GM12878 (cell line): Measurements from ENCODE around the gene CELSR1. TPM values are rescaled to one million over a fixed set of nuclear protein-coding genes. Genes with fewer than 3 reads are reported as not detected.
A peak's percentile ranks its signal among the peaks of the same experiment; 100 is the strongest.

Experiments
- ATAC-seq: fragments of 200-7000 bp; cut with Tn5 transposase; 3 replicates; pipeline ENCODE4 v1.9.1; 2020; ENCODE audit warnings: mild to moderate bottlenecking, moderate library complexity
- BruUV-seq: library from RNA; stranded (reverse); fragments of 400-500 nt; replicated peaks from 2 replicates; lab custom pipeline; 2021; lab: Mats Ljungman, UMichigan
- CTCF ChIA-PET: fragments of 300-600 bp; sonication (Branson Sonifier 250); formaldehyde crosslinking; extraction: SDS; loops from one replicate; lab custom pipeline; 2021; ENCODE audit warnings: inconsistent platforms; lab: Yijun Ruan, JAX
- POLR2A ChIA-PET: fragments of 350-600 bp; formaldehyde crosslinking; extraction: SDS; loops from one replicate; lab custom pipeline; 2021; ENCODE audit warnings: inconsistent platforms; lab: Charles Lee
- RAD21 ChIA-PET: fragments of 300-600 bp; sonication (Branson Sonifier 250); formaldehyde crosslinking; loops from one replicate; lab custom pipeline; 2023; ENCODE audit warnings: antibody characterized with exemption; ENCODE audit not compliant: unreplicated experiment; lab: Charles Lee
- SMC1A ChIA-PET: fragments of 300-600 bp; sonication (Branson Sonifier 250); formaldehyde crosslinking; loops from one replicate; lab custom pipeline; 2023; ENCODE audit not compliant: unreplicated experiment, uncharacterized antibody; lab: Charles Lee
- DNase-seq: peaks from one replicate; pipeline ENCODE4 v3.0.0-alpha.2; 2011; ENCODE audit warnings: low read depth, low spot score
- FAIRE-seq: peaks from 3 replicates; lab custom pipeline; 2011; peaks lifted over from hg19 to GRCh38; lab: Jason Lieb, UNC
- H2AFZ ChIP-seq: 2 replicates; pipeline ENCODE4 v1.6.0; 2011; ENCODE audit warnings: low read depth, low read length, control low read depth; ENCODE audit not compliant: control insufficient read depth
- H3K27ac ChIP-seq: 2 replicates; pipeline ENCODE4 v1.5.1; 2011; ENCODE audit warnings: control low read depth; ENCODE audit not compliant: control insufficient read depth, insufficient read depth
- H3K27me3 ChIP-seq, 2 experiments: replicated peaks in 1 of 2; 2 replicates each; pipeline versions ENCODE4 v1.6.0 to v1.6.1; 2011; ENCODE audit warnings: low read length in 1 of 2; ENCODE audit not compliant: control insufficient read depth in 2 of 2, insufficient read depth in 2 of 2
- H3K36me3 ChIP-seq, 2 experiments: 2 replicates each; pipeline ENCODE4 v1.5.1; 2011; ENCODE audit warnings: low read length in 1 of 2; ENCODE audit not compliant: control insufficient read depth in 2 of 2, insufficient read depth in 2 of 2
- H3K4me1 ChIP-seq: 2 replicates; pipeline ENCODE4 v1.6.1; 2011; ENCODE audit warnings: mild to moderate bottlenecking, low read length, moderate library complexity, mixed read lengths; ENCODE audit not compliant: control insufficient read depth, insufficient read depth
- H3K4me2 ChIP-seq: 2 replicates; pipeline ENCODE4 v1.6.0; 2011; ENCODE audit warnings: control low read depth; ENCODE audit not compliant: control insufficient read depth, insufficient read depth
- H3K4me3 ChIP-seq: fragments of 200-600 bp; sonication (generic); 2 replicates; pipeline ENCODE4 v1.5.1; 2016
- H3K79me2 ChIP-seq: 2 replicates; pipeline ENCODE4 v1.6.0; 2011; ENCODE audit warnings: low read length; ENCODE audit not compliant: control insufficient read depth, insufficient read depth
- H3K9ac ChIP-seq: 2 replicates; pipeline ENCODE4 v1.8.0; 2011; ENCODE audit warnings: low read length, control low read depth, mixed read lengths; ENCODE audit not compliant: control insufficient read depth, insufficient read depth
- H3K9me3 ChIP-seq: replicated peaks from 3 replicates; pipeline ENCODE4 v1.5.1; 2011; ENCODE audit warnings: mild to moderate bottlenecking, low read length; ENCODE audit not compliant: control insufficient read depth, insufficient read depth
- H4K20me1 ChIP-seq: 2 replicates; pipeline ENCODE4 v1.6.0; 2011; ENCODE audit not compliant: control insufficient read depth, insufficient read depth
- ASH2L ChIP-seq: fragments of 300-600, 200-600 bp; sonication (generic); IDR thresholded peaks from 2 replicates; pipeline ENCODE4 v1.6.1; 2017; ENCODE audit warnings: low read depth, mild to moderate bottlenecking, borderline replicate concordance
- CBX5 ChIP-seq: sonication (generic); IDR thresholded peaks from 2 replicates; pipeline ENCODE4 v1.6.1; 2016; ENCODE audit warnings: low read depth, moderate library complexity, mild to moderate bottlenecking, inconsistent platforms
- FOS ChIP-seq: IDR thresholded peaks from 3 replicates; pipeline ENCODE4 v1.6.1; 2011; ENCODE audit warnings: borderline replicate concordance; ENCODE audit not compliant: insufficient read length; ENCODE audit errors: extremely low read depth
- FOXM1 ChIP-seq: IDR thresholded peaks from 2 replicates; pipeline ENCODE4 v1.6.1; 2012; ENCODE audit warnings: low read depth, mild to moderate bottlenecking, inconsistent platforms, low read length, moderate library complexity
- KAT2A ChIP-seq: conservative IDR thresholded peaks from 2 replicates; pipeline ENCODE4 v1.6.1; 2011; ENCODE audit warnings: low read depth, low read length; ENCODE audit not compliant: control insufficient read depth
- SREBF1 ChIP-seq: IDR thresholded peaks from 2 replicates; pipeline ENCODE4 v1.6.1; 2012; ENCODE audit warnings: mild to moderate bottlenecking, low read length
- SREBF2 ChIP-seq: IDR thresholded peaks from 2 replicates; pipeline ENCODE4 v1.6.1; 2012; ENCODE audit warnings: mild to moderate bottlenecking, low read length
- SUPT20H ChIP-seq: IDR thresholded peaks from 2 replicates; pipeline ENCODE4 v1.6.1; 2011; ENCODE audit warnings: low read depth, mild to moderate bottlenecking, low read length, moderate library complexity, borderline replicate concordance; ENCODE audit not compliant: control insufficient read depth
- TBL1XR1 ChIP-seq: IDR thresholded peaks from 2 replicates; pipeline ENCODE4 v1.6.1; 2012; ENCODE audit warnings: low read depth, low read length, improper control_type of control experiment
- ZNF217 ChIP-seq: fragments of 450-650 bp; IDR thresholded peaks from 2 replicates; pipeline ENCODE4 v1.6.1; 2017; ENCODE audit warnings: antibody characterized with exemption, mild to moderate bottlenecking
- WGBS: methylation state at CpG from one replicate; pipeline ENCODE4 v1.1.6; 2016; ENCODE audit warnings: low lambda C conversion rate; ENCODE audit not compliant: insufficient replicate concordance, insufficient coverage; ENCODE audit errors: missing lambda C conversion rate; 5-methylcytosine and 5-hydroxymethylcytosine counted together
- in situ Hi-C: fragments of 300-500 bp; cut with MboI; formaldehyde crosslinking; loops from 9 replicates; pipeline ENCODE4 v1.14.3; 2018; ENCODE audit warnings: mixed read lengths
- intact Hi-C: fragments of 100-400 bp; cut with micrococcal nuclease; formaldehyde crosslinking; loops from one replicate; pipeline ENCODE4 v1.14.2; 2022; ENCODE audit not compliant: unreplicated experiment
- polyA plus RNA-seq, 11 experiments: library from polyadenylated mRNA; depleted of rRNA in 4 of 11; unstranded in 6 of 11; stranded (reverse) in 5 of 11; fragments of >200 nt; fragmentation: Nextera tagmentation in 4 of 11; fragmentation: Illumina TruSeq in 1 of 11; extraction: Ambion mirVana in 4 of 11; extraction: Trizol in 1 of 11; gene quantifications; 1 replicate in 1 of 11; 2 replicates in 10 of 11; pipeline versions ENCODE4 v1.2.1 to v1.2.3, GENCODE V29; 2011 to 2016; ENCODE audit warnings: inconsistent platforms in 2 of 11, missing spikeins in 2 of 11, low read depth in 1 of 11
- total RNA-seq, 4 experiments: library from RNA; depleted of rRNA in 3 of 4; stranded (reverse); fragments of >200 nt in 3 of 4; fragmentation: Illumina TruSeq in 1 of 4; extraction: Trizol in 1 of 4; gene quantifications; 2 replicates each; pipeline versions ENCODE4 v1.2.1 to v1.2.3, GENCODE V29; 2013 to 2021

The CELSR1 gene
- total and polyA plus RNA-seq, 10 of the 15 experiments (the other 5 are each of a cell fraction or from before 2014, with no cell fraction given), result 0.05 to 1.7 (median 0.35) TPM; not detected in 2

GRCh38 chr22:46571642-46572250 lies 34.3 kb upstream of the CELSR1 start:
- Histone ChIP-seq H2AFZ (no peak overlapping the region), H3K27ac (no peak overlapping the region), H3K9ac (no peak overlapping the region), H3K27me3 (no peaks in the 10 kb centered on the region; a peak in 1 of 4 replicates), H3K4me3 (no peak overlapping the region), H3K4me2 (no peak overlapping the region), H3K36me3 (no peaks in the 10 kb centered on the region), H3K4me1 (no peaks in the 10 kb centered on the region), H3K79me2 (no peaks in the 10 kb centered on the region), H4K20me1 (no peaks in the 10 kb centered on the region), H3K9me3 (peaks cover 5% of the 10 kb centered on the region; the same call in 1 of the 3 replicates)
- no TSS peak for BruUV-seq
- ChIA-PET RAD21 (no interaction called here), CTCF (interaction anchor here (1.4 kb wide), 1 partner anchor 8 kb away, joined by 3 read pairs; no protein-coding TSS in a partner anchor), POLR2A (no interaction called here), SMC1A (no interaction called here)
- intact Hi-C loops, result no loop called here
- in situ Hi-C loops, result loop anchor here (25.0 kb wide), 1 partner anchor 1916 kb away; a partner anchor contains a TSS
- WGBS, result 37% methylated on average over 7 of the region's 7 CpGs
- no peak for TF ChIP-seq SREBF2
- no peak for TF ChIP-seq SUPT20H
- TF ChIP-seq KAT2A, result no peak
- 0 out of 2 replicates have a peak, but pooled peaks have one; percentile 33 for TF ChIP-seq CBX5
- DNase-seq, result no peak
- FAIRE-seq, result no peak
- ATAC-seq, result no peak

GRCh38 chr22:46569848-46570695 lies 32.7 kb upstream of the CELSR1 start:
- Histone ChIP-seq H3K9me3 (peaks cover 5% of the 10 kb centered on the region; the same call in 1 of the 3 replicates), H3K27me3 (no peaks in the 10 kb centered on the region; a peak in 1 of 4 replicates), H2AFZ (no peak overlapping the region), H3K36me3 (no peaks in the 10 kb centered on the region), H3K79me2 (no peaks in the 10 kb centered on the region), H4K20me1 (no peaks in the 10 kb centered on the region), H3K4me3 (no peak overlapping the region), H3K27ac (no peak overlapping the region), H3K9ac (no peak overlapping the region), H3K4me2 (no peak overlapping the region), H3K4me1 (no peaks in the 10 kb centered on the region)
- BruUV-seq, result no TSS peak
- SMC1A ChIA-PET, result no interaction called here
- CTCF ChIA-PET, result no interaction called here
- FAIRE-seq (no peak), DNase-seq (no peak), ATAC-seq (no peak)
- intact Hi-C loops (no loop called here), in situ Hi-C loops (loop anchor here (25.0 kb wide), 1 partner anchor 1917 kb away; a partner anchor contains a TSS)
- POLR2A ChIA-PET, result no interaction called here
- TF ChIP-seq SREBF1 (no peak), FOS (no peak), ZNF217 (no peak), TBL1XR1 (no peak), FOXM1 (no peak), ASH2L (no peak)
- WGBS, result 64% methylated on average over 17 of the region's 17 CpGs
- RAD21 ChIA-PET, result no interaction called here
